GM21447 (cell line): ENCODE measurements around the gene NBEAL2.

ENCODE experiments used
- ATAC-seq: cut with Tn5 transposase; IDR thresholded peaks from one replicate; pipeline ENCODE4 v1.9.1; 2021; ENCODE audit not compliant: unreplicated experiment

The NBEAL2 gene

GRCh38 chr3:46999516-47000197, 20.2 kb downstream of the NBEAL2 start:
- no peak for ATAC-seq

DNA sequence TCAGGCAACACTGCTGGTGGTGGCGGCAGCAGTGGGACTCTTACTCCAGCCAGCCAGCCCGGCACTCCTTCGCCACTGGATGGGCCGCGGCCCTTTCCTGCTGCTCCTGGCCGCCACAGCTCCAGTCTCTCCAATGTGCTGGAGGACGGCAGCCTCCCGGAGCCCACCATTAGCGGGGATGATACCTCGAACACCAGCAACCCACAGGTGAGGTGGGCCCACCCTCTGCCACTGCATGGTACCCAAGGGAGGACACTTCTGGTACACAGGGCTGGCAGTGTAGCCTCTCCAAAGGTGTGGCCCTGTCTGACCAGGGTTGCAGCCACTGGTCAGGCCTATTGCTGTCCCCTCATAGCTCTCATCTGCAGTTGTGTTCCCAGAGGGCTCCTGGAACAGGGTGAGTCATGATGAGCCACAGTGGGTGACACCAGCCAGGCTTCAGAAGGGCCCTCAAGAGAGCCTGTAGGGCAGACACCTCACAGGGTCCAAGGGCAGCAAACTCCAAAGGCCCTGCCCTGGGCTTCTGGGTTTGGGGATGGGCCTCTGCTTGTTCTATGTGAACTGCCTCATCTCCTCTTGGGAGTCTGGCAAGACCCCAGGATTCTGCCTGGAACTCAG, 20.8 kb downstream of the NBEAL2 start:
- no peak for ATAC-seq

GRCh38 chr3:47000922-47001730, 21.7 kb downstream of the NBEAL2 start:
- no peak for ATAC-seq

DNA sequence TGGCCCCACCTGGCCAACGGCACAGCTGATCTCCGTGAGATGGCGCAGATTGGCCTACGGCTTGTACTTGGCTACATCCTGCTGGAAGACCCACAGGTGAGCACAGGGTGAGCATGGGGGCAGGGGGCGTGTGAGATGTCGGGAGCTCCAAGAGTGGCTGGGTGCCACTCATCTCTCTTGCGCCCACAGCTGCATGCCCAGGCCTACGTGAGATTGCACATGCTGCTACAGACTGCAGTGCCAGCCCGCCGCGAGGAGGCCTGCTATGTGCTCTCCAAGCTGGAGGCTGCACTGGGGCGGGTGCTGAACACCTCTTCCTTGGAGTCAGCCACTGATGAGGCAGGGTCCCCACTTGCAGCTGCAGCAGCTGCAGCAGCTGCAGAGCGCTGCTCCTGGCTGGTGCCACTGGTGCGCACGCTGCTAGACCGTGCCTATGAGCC, 22.3 kb downstream of the NBEAL2 start:
- no peak for ATAC-seq

DNA sequence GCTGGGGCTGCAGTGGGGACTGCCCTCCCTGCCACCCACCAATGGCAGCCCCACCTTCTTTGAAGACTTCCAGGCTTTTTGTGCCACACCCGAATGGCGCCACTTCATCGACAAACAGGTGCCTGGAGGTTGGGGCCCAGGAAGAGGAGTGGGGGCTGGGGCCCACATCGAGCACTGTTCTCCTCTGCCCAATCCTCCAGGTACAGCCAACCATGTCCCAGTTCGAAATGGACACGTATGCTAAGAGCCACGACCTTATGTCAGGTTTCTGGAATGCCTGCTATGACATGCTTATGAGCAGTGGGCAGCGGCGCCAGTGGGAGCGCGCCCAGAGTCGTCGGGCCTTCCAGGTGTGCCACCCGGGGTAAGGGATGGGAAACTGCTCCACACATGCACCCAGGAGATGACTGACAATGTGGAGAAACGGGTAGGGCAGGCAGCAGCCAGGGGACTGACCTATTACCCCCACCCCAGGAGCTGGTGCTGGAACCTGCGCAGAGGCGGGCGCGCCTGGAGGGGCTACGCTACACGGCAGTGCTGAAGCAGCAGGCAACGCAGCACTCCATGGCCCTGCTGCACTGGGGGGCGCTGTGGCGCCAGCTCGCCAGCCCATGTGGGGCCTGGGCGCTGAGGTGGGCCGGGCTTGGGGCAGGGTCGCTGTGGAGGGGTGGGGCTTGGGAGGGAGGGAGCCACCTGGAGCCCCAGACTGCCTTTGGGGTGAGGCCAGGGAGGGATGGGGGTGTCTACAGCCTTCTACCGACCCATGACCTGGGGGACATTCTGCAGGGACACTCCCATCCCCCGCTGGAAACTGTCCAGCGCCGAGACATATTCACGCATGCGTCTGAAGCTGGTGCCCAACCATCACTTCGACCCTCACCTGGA, 22.9 kb downstream of the NBEAL2 start:
- no peak for ATAC-seq

- no peak for ATAC-seq
Measured at GRCh38 chr3:47003056-47003410, 23.6 kb downstream of the NBEAL2 start.

- no peak for ATAC-seq
Measured at GRCh38 chr3:47003461-47004368, 24.2 kb downstream of the NBEAL2 start.

- no peak for ATAC-seq
Measured at GRCh38 chr3:47004369-47005211, 25.1 kb downstream of the NBEAL2 start.

- ATAC-seq, result no peak
Measured at GRCh38 chr3:47005212-47006144, 26.0 kb downstream of the NBEAL2 start.

- ATAC-seq, result no peak
Measured at GRCh38 chr3:47006145-47006651, 26.7 kb downstream of the NBEAL2 start.

- no peak for ATAC-seq
Measured at GRCh38 chr3:47007001-47007400, 27.5 kb downstream of the NBEAL2 start.

- ATAC-seq, result no peak
Measured at GRCh38 chr3:47007482-47008233, 28.2 kb downstream of the NBEAL2 start.

- no peak for ATAC-seq
Measured at GRCh38 chr3:47008234-47008796, 28.8 kb downstream of the NBEAL2 start.

DNA sequence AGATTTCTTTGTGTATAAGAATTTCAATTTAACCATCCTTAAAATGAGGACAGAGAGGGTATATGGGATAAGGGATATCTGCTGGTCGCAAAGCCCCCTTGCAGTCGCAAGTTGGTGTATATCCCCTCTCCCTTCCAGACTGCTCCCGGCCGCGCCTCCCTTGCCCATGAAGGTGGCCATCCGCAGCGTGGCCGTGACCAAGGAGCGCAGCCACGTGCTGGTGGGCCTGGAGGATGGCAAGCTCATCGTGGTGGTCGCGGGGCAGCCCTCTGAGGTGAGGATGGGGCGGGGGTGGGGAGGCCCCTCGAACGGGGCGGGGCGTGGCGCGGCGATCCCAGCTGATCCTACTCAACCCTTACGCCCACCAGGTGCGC, 29.4 kb downstream of the NBEAL2 start:
- no peak for ATAC-seq

GRCh38 chr3:47009225-47010110, 30.0 kb downstream of the NBEAL2 start:
- peak; percentile 70 for ATAC-seq
